HEK293T (cell line): Measurements from ENCODE around the gene CIDEC.
"Not testable (repeated sequence)": the region's sequence is repeated elsewhere in the genome, so short reads cannot be mapped to it uniquely, and the experiment has no call there.

Source experiments
- CTCF ChIA-PET: fragments of 350-600 bp; formaldehyde crosslinking; extraction: SDS; loops from one replicate; lab custom pipeline; 2021; ENCODE audit warnings: antibody characterized with exemption, inconsistent platforms; lab: Yijun Ruan, JAX
- POLR2A ChIA-PET: fragments of 350-600 bp; formaldehyde crosslinking; extraction: SDS; loops from one replicate; lab custom pipeline; 2020; ENCODE audit warnings: antibody characterized with exemption, inconsistent platforms; lab: Yijun Ruan, JAX
- DNase-seq: peaks from one replicate; pipeline ENCODE4 v3.0.0; 2012; ENCODE audit warnings: mixed read lengths; ENCODE audit errors: extremely low spot score
- ARNT ChIP-seq: fragments of 450-650 bp; IDR thresholded peaks from 2 replicates; pipeline ENCODE4 v1.6.1; 2017; ENCODE audit warnings: mild to moderate bottlenecking
- BHLHE40 ChIP-seq: fragments of 450-650 bp; IDR thresholded peaks from 2 replicates; pipeline ENCODE4 v1.6.1; 2016; ENCODE audit warnings: mild to moderate bottlenecking, moderate library complexity, borderline replicate concordance
- CTBP1 ChIP-seq: fragments of 450-650 bp; IDR thresholded peaks from 2 replicates; pipeline ENCODE4 v1.6.1; 2016; ENCODE audit warnings: borderline replicate concordance
- ELF4 ChIP-seq: fragments of 450-650 bp; IDR thresholded peaks from 2 replicates; pipeline ENCODE4 v1.6.1; 2017; ENCODE audit warnings: antibody characterized with exemption
- FOXA1 ChIP-seq: fragments of 450-650 bp; IDR thresholded peaks from 2 replicates; pipeline ENCODE4 v1.6.1; 2016; ENCODE audit warnings: mild to moderate bottlenecking
- FOXK2 ChIP-seq: fragments of 450-650 bp; IDR thresholded peaks from 2 replicates; pipeline ENCODE4 v1.6.1; 2016; ENCODE audit warnings: mild to moderate bottlenecking
- FOXM1 ChIP-seq: fragments of 450-650 bp; IDR thresholded peaks from 2 replicates; pipeline ENCODE4 v1.6.1; 2017; ENCODE audit warnings: mild to moderate bottlenecking, borderline replicate concordance
- HDGF ChIP-seq: fragments of 450-650 bp; IDR thresholded peaks from 2 replicates; pipeline ENCODE4 v1.6.1; 2017; ENCODE audit warnings: antibody characterized with exemption, borderline replicate concordance
- L3MBTL2 ChIP-seq: fragments of 450-650 bp; conservative IDR thresholded peaks from 2 replicates; pipeline ENCODE4 v1.6.1; 2016; ENCODE audit warnings: mild to moderate bottlenecking
- LEF1 ChIP-seq: fragments of 450-650 bp; IDR thresholded peaks from 2 replicates; pipeline ENCODE4 v1.6.1; 2017; ENCODE audit warnings: mild to moderate bottlenecking, borderline replicate concordance
- NFRKB ChIP-seq: fragments of 450-650 bp; IDR thresholded peaks from 2 replicates; pipeline ENCODE4 v1.6.1; 2016; ENCODE audit warnings: mild to moderate bottlenecking, moderate library complexity
- PKNOX1 ChIP-seq: fragments of 450-650 bp; IDR thresholded peaks from 2 replicates; pipeline ENCODE4 v1.6.1; 2016
- SP1 ChIP-seq: fragments of 450-650 bp; IDR thresholded peaks from 2 replicates; pipeline ENCODE4 v1.6.1; 2017
- SUZ12 ChIP-seq: fragments of 450-650 bp; IDR thresholded peaks from 2 replicates; pipeline ENCODE4 v1.6.1; 2016; ENCODE audit warnings: mild to moderate bottlenecking
- TARDBP ChIP-seq: fragments of 450-650 bp; IDR thresholded peaks from 2 replicates; pipeline ENCODE4 v1.6.1; 2016
- ZNF384 ChIP-seq: fragments of 450-650 bp; IDR thresholded peaks from 2 replicates; pipeline ENCODE4 v1.6.1; 2016

Gene CIDEC

GRCh38 chr3:9855594-9855993 lies 24.5 kb downstream of the CIDEC start:
- no peak for TF ChIP-seq L3MBTL2
- TF ChIP-seq SUZ12: no peak
- no peak for TF ChIP-seq ELF4
- TF ChIP-seq TARDBP: no peak
- TF ChIP-seq FOXM1: no peak
- no peak for TF ChIP-seq ARNT
- TF ChIP-seq BHLHE40: no peak
- no peak for TF ChIP-seq HDGF
- no peak for TF ChIP-seq CTBP1
- ChIA-PET CTCF (no interaction called here), POLR2A (no interaction called here)
- no peak for DNase-seq

DNA sequence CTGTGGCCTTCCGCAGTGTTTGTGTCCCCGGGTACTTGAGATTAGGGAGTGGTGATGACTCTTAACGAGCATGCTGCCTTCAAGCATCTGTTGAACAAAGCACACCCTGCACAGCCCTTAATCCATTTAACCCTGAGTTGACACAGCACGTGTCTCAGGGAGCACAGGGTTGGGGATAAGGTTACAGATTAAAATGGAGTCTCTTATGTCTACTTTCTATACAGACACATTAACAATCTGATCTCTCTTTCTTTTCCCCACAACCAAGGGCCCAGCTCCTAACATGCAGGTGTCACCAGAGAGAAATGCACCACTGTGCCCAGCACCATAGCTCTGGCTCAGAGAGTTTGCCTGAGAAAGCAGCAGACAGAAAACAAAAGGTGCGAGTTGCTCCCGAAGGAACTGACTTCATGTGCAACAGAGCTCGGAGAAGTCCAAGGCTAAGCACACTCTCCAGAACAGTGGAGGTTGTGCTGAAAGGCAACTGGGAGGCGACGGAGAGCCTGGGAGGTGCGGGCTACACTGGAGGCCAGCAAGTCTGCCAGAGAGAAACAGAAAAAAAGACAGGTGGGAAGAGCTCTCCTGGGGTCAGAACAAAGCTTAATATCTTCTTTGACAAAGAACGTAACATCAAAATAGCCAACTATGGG lies 25.6 kb downstream of the CIDEC start:
- not testable (repeated sequence) for DNase-seq
- ChIA-PET POLR2A (interaction anchor here (0.6 kb wide), 1 partner anchor 259 kb away, joined by 3 read pairs; no protein-coding TSS in a partner anchor), CTCF (interaction anchor here (0.6 kb wide), 1 partner anchor 15 kb away, joined by 3 read pairs; no protein-coding TSS in a partner anchor)

GRCh38 chr3:9852528-9852927 lies 27.5 kb downstream of the CIDEC start:
- POLR2A ChIA-PET: no interaction called here
- CTCF ChIA-PET: no interaction called here
- DNase-seq: no peak
- TF ChIP-seq NFRKB (no peak), SUZ12 (no peak), FOXA1 (no peak), PKNOX1 (no peak), HDGF (no peak), CTBP1 (no peak), FOXM1 (no peak), BHLHE40 (no peak), LEF1 (no peak)

GRCh38 chr3:9851926-9852325 lies 28.1 kb downstream of the CIDEC start:
- POLR2A ChIA-PET, DNase-seq, CTCF ChIA-PET: not testable (repeated sequence)

- POLR2A ChIA-PET, CTCF ChIA-PET, DNase-seq: not testable (repeated sequence)
Measured at GRCh38 chr3:9851383-9851782, 28.7 kb downstream of the CIDEC start.

DNA sequence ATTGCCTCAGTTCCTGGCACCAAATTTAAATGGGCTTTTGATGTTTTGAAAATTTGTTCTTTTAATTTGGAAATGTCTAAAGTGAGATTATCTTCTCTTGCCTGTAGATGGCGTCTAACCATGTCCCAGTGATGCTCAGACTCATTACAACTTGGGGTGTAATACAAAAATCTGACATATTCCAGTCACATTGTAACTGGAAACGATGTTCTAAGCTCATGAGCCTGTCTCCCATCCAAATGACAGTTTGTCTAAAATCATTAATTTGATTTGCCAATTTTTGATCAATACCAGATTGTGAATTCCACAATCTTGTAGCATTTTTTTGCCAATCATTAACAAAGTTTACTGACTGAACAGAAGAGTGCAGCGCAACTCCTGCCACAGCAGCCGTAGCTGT lies 31.2 kb downstream of the CIDEC start:
- DNase-seq, CTCF ChIA-PET, POLR2A ChIA-PET: not testable (repeated sequence)

- DNase-seq, POLR2A ChIA-PET, CTCF ChIA-PET: not testable (repeated sequence)
Measured at GRCh38 chr3:9847870-9848269, 32.2 kb downstream of the CIDEC start.

DNA sequence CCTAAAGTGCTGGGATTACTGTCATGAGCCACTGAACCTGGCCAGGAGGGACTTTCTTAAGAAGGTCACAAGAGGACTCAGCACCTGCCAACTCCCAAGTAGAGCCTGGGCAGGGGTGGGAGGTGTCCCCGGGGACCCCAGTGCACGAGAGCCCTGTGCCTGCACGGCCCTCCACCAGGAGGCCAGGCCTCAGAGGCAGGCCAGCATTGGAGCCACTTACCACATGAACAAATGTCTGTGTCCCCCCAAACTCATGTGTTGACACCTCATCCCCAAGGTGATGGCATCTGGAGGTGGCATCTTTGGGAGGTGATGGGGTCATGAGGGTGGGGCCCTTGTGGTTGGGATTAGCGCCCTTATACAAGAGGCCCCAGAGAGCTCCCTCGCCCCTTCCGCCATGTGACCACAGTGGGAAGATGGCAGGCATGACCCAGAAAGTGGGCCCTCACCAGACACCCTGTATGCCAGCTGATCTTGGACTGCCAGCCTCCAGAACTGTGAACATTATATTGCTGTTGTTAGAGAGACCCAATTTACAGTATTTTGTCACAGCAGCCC lies 33.0 kb downstream of the CIDEC start:
- TF ChIP-seq L3MBTL2: no peak
- TF ChIP-seq BHLHE40: no peak
- TF ChIP-seq ELF4: no peak
- no peak for TF ChIP-seq NFRKB
- no peak for TF ChIP-seq ZNF384
- TF ChIP-seq FOXA1: no peak
- TF ChIP-seq SUZ12: no peak
- TF ChIP-seq FOXK2: no peak
- no peak for TF ChIP-seq PKNOX1
- no peak for TF ChIP-seq HDGF
- no peak for TF ChIP-seq SP1
- no peak for TF ChIP-seq ARNT
- TF ChIP-seq FOXM1: no peak
- no peak for TF ChIP-seq TARDBP
- no peak for TF ChIP-seq LEF1
- no peak for TF ChIP-seq CTBP1
- DNase-seq: no peak
- CTCF ChIA-PET: no interaction called here
- POLR2A ChIA-PET: no interaction called here
